DND-41 (cell line): Measurements from ENCODE around the gene FREY1.

Experiments used
- CTCF ChIP-seq: IDR thresholded peaks from 2 replicates; pipeline ENCODE4 v1.5.1; 2012; ENCODE audit warnings: borderline replicate concordance, low read length, moderate library complexity, mild to moderate bottlenecking; ENCODE audit not compliant: poor library complexity, severe bottlenecking; ENCODE audit errors: extremely low read depth
- EZH2 ChIP-seq: IDR thresholded peaks from 3 replicates; pipeline ENCODE4 v1.6.1; 2012; ENCODE audit warnings: borderline replicate concordance, low read depth, mild to moderate bottlenecking, moderate library complexity, low read length, inconsistent platforms; ENCODE audit not compliant: severe bottlenecking

GRCh38 chr11:45918962-45919675, 12.0 kb upstream of the FREY1 start:
- TF ChIP-seq CTCF (no peak), EZH2 (no peak)
